ENCODE results near the gene IYD.

DNA sequence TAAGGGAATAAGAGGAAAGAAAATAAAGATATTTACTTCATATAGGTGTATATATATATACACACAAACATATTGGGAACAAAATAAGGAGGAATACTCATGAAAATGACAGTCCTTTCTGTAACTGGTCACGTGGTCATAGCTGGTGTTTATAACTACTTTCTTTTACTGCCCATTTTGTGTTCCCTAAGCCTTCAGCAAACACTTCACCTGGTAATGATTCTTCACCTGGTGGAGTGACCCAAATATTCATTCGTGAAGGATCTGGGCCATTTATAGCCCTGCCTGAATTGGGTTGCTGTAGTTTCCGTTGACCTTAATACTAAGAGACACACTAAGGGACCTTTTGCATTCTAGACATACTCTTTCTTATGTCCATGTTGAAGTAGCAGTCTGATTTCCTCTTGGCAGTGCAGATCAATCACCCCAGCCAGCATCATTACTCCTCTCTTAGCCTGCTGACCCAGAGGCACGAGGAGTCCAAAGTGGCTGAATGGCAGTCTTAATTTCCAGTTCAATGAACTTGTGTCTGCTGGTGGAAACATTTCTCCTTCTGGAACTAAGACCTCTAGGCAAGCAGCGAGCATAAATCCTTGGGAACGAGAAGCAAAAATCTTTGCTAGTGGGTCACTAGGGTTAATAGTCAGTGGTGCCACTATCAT, 39.9 kb upstream of the IYD start:
- TF ChIP-seq WT1 (tag by site-specific recombination; IDR thresholded peaks at IDR 0.05) (no peak), CTCF (tag by site-specific recombination; IDR thresholded peaks at IDR 0.05) (no peak), ZNF169 (tag by site-specific recombination; IDR thresholded peaks at IDR 0.05) (no peak)

All from HEK293 (cell line).